CD4-positive, alpha-beta T cell treated with Interleukin-4 for 1 hour (primary cell): ENCODE results near the gene RTN4RL2.

Experiments used
- DNase-seq, 2 donors: peaks; one replicate each; pipeline ENCODE4 v3.0.0-alpha.2; 2020 to 2022

Gene RTN4RL2

GRCh38 chr11:57460022-57460757 lies at the start of gene RTN4RL2:
RTN4RL2 (plus strand) TSS chr11:57460528; CDS start chr11:57460866, 338 bp downstream.
- DNase-seq, result peak in 1 of 2 donors; percentile 36

DNA sequence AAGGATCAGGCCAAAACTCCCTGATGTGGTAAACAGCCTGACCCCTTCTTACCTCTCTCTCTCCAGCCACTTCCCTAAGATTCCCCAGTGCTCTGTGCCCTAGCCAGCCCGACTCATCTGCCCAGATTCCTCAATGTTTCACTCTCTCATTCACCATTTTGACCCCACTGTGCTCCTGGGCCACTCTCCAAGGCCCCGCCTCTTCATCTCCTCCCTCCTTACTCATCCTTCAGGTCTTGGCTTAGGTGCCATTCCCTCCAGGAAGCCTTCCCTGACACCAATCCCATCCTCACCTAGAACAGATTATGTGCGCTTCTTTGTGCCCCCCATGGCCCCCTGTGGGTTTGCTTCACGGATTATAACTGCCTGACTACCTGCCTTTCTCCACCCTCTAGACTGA lies 46.6 kb upstream of the RTN4RL2 start:
- DNase-seq, result no peak

DNA sequence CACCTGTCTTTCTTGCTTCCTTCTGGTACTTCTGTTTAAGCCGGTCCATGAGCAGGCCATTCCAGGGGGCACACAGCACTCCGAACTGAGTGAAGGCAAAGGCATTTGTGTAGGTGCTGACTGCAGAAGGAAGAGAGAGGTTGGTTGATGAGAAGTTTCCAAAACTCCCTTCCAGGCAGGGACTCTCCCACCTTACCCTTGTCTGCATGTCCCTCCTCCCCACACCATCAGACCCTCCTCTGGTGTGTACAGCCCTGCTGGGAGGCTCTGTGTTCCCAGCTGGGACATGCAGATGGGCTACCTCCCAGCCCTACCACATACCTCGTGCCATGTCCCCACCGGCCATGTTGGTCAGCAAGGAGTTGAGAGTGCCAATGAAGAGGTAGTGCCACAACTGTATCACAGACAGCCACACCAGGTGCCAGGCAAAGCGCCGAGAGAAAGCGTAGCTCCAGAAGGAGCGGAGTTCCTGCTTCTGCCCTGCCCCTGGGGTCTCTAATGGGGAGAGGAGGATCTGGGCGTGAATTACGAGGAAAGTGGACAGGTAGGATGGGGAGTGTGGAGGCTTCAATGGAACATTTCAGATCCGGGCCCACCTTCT lies 45.6 kb upstream of the RTN4RL2 start:
- no peak for DNase-seq

- no peak for DNase-seq
These were observed 43.9 kb upstream of the RTN4RL2 start for GRCh38 chr11:57416436-57416835.

DNA sequence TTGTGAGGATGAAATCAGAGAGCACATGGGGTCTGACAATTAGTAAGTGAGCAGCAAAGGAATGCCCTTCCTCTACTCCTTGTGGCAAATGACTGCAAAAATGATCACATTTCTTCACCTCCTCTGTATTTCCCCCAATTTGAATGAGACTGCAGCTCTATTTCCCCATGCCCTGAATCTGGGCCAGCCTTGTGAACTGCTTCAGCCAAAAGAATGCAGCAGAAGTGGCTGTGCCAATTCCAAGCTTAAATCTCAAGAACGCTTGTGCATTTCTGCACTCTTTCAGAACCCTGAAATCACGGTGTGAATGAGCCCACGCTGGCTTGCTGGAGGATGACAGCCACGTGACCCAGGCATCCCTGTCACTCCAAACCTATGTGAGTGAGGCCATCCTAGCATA lies 43.3 kb upstream of the RTN4RL2 start:
- no peak for DNase-seq

GRCh38 chr11:57418131-57418530 lies 42.2 kb upstream of the RTN4RL2 start:
- no peak for DNase-seq

DNA sequence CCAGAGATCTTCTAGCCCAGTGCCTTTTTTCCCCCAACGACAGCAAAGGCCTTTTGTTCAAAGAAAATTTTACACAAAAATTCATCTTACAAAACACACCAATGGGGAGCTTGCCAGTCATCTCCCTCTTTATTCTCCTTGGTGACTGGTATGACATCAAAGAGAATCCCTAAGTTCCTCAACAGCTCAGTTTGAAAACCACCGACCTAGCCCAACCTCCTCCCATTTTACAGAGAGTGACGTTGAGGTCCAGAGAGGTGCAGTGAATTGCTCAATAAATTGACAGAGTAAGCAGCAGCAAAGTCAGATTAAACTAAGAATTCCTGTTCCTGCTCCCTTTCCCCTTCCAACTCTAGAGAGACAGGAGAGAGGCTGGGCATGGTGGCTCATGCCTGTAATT lies 41.2 kb upstream of the RTN4RL2 start:
- no peak for DNase-seq

DNA sequence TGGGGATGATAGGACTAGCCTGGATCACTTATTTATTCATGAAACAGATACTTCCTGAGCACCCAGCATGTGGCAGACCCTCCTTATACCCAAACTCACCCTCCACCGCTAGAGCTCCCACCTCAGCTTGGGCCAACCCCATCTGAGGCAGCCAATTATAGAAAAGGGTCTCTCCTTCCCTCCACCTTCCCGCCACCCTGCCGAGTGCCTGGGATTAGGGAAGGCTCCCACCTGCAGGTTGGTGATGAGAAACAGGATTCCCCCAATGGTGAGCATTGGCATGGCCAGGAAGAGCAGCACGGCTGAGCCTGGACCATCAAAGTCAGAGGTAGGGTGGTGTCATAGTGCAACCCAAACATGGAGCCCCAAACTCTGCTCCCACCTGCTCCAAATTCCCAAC lies 39.3 kb upstream of the RTN4RL2 start:
- no peak for DNase-seq

DNA sequence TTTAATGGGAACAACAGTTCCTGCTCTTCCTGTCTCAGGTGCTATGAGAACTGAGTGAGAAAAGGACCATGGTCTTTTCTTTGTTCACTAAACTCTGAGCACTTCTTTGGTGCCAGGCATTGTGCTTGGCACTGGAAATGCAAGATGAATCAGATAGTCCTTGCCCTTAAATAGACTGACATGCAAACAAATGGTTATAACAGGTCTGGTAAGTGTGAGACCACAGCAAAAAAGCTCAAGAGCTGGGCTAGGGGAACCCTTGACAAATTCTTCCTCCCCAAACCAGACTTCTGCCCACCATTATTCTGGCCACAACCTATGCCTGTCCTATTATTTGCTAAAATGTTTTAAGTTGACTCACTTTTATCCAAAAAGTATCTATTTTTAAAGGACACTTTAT lies 38.5 kb upstream of the RTN4RL2 start:
- DNase-seq, result no peak

DNA sequence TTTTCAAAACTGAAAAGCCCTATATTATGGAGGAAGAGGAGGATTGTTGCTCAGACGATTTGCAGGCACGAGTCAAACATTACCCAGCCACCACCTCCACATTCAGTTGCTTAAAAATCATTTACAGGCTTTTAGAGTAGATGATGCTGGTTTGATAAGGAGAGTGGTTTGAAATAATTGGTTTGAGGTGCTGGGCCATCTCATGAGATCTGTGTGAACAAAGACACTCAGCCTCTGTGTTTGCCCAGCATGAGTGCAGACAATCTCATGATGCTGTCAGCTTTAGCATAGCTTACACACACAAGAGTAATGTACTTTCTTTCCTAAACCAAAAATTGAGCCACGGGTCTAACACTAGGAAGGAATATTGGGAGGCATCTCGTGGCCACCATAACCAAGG lies 37.7 kb upstream of the RTN4RL2 start:
- DNase-seq, result no peak

- DNase-seq, result no peak
These were observed 36.1 kb upstream of the RTN4RL2 start for GRCh38 chr11:57424137-57424791.

- DNase-seq, result peak; percentile 82 to 86
These were observed 35.4 kb upstream of the RTN4RL2 start for GRCh38 chr11:57424792-57425564.

GRCh38 chr11:57425565-57426438 lies 34.5 kb upstream of the RTN4RL2 start:
- DNase-seq, result no peak

DNA sequence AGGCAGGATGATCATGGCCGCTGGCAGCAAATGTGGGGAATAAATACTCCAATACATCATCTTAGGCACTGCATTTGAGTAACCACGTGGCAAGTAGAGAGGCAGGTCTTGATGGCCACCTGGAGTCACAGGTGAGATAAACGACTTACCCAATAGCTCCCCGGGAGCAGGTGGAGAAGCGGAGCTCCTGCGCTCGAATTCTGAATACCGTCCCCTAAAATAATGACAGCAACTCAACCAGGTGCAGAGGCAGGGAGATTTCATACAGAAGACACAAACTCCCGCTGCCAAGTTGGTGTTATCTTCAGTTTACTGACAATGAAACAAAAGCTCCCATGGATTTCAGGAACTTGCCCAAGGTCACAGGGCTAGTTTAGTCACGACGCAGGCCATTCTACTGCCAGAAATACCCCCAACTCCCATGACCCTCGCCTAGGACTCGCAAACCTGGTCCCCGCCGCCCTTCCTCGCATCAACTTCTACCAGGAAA lies 33.8 kb upstream of the RTN4RL2 start:
- DNase-seq, result no peak

- peak; percentile 62 to 69 for DNase-seq
These were observed 33.2 kb upstream of the RTN4RL2 start, which contains the start of gene SLC43A3 for GRCh38 chr11:57426929-57427726. SLC43A3 (minus strand) TSS chr11:57427121; CDS start chr11:57426172, 949 bp downstream.

- no peak for DNase-seq
These were observed 32.6 kb upstream of the RTN4RL2 start for GRCh38 chr11:57427727-57428082.

DNA sequence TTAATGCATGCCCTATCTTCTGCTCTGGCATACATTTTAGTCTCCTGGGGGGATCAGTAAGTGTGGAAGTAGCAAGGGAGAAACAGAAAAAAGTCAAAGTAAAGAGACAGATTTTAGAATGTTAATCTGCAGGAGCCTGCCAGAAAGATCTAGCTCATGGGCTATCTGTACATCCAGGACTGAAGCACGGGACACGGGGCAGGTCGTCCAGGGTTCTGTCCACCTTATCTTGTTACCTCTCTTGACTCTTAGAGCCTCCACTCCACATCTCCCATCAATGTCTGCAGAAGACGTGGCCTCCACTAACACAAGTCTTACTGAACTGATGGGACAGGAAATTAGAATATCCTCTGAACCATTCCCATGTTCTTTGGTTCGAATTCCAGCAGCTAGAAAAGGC lies 31.7 kb upstream of the RTN4RL2 start:
- no peak for DNase-seq

DNA sequence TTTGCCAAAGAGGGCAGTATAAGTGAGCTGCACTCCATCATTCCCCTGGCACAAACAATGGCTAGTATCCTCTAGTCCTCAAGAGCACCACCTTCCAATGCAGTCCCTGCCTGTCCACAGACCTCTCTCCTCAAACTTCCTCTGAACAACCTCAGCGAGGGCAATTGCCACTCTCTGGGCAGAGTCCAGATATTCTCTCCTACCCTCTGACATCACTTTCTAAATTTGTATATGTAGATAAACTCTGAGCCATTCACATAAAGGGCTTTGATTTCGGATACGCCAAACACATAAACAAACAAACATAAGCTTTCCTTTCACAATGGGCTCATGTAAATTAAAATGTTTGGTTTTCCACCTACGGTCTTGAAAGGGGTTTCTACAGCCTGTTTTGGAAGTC lies 30.4 kb upstream of the RTN4RL2 start:
- DNase-seq, result no peak

- no peak for DNase-seq
These were observed 29.4 kb upstream of the RTN4RL2 start for GRCh38 chr11:57430952-57431351.

DNA sequence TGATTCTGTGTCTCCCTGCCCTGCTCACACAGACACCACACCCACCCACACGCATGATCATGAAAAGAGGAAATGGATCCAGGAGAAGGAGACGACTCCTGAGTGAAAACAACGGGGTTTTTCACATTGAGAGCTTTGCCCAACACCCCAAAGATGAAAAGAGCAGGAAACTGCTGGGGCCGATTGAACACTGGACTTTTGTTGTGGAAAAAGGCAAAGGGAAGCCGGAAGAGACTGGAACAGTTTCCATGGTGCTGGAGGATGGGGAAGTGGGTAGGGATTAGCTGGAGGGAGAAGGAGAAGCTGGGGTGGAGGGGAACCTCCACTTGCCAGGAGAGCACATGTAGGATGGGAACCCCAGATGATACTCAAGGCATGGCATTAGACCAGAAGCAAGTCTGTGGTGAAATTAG lies 28.2 kb upstream of the RTN4RL2 start:
- DNase-seq, result peak in 1 of 2 donors; percentile 20

DNA sequence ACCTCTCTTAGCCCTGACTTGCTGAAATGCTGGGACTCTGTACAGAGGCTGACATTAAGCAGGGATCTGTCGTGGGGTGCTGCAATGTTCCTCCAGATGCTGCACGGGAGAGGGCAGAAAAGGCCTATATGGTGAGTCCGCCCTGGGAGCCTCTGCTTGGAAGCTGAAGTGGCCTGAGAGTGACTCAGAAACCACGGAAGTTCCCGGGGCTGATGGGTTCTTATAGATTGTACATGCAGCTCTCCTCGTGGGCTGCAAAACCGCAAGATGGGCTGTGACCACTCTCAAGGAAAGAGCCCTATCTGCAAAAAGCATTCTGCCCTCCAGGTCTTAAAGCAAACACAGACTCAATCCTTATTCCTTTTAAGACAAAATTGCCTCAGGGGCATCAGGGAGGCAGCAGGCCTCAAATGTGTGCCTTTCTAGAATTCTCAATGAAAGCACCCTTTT lies 27.6 kb upstream of the RTN4RL2 start:
- peak in 1 of 2 donors; percentile 39 for DNase-seq
